Ovary (tissue), 9 donors: ENCODE data around the gene CENPC. TPM values are rescaled to one million over a fixed set of nuclear protein-coding genes. Genes with fewer than 3 reads are reported as not detected.

Source experiments
- DNase-seq, 5 donors: peaks; one replicate each; pipeline ENCODE4 v3.0.0-alpha.2; 2019 to 2020
- H3K27ac ChIP-seq, 2 donors: fragments of 200-600 bp; one replicate each; pipeline versions ENCODE4 v1.5.1 to v1.8.0; 2019 to 2022
- H3K27me3 ChIP-seq: fragments of 200-600 bp; one replicate; pipeline ENCODE4 v1.8.0; 2022
- H3K36me3 ChIP-seq: fragments of 200-600 bp; sonication (generic); one replicate; pipeline ENCODE4 v1.5.1; 2019
- H3K4me1 ChIP-seq: one replicate; pipeline ENCODE4 v1.8.1; 2013; ENCODE audit warnings: mild to moderate bottlenecking, moderate library complexity; ENCODE audit not compliant: insufficient read depth
- H3K4me3 ChIP-seq: fragments of 200-600 bp; sonication (generic); one replicate; pipeline ENCODE4 v1.5.1; 2017
- H3K9me3 ChIP-seq, 2 donors: fragments of 200-600 bp in 1 of 2; sonication (generic) in 1 of 2; one replicate each; pipeline versions ENCODE4 v1.5.1 to v1.8.1; 2013 to 2019; ENCODE audit warnings: mild to moderate bottlenecking in 1 of 2, moderate library complexity in 1 of 2
- EP300 ChIP-seq: sonication (generic); formaldehyde crosslinking; IDR thresholded peaks from one replicate; pipeline ENCODE4 v1.6.1; 2017; ENCODE audit warnings: antibody characterized with exemption
- POLR2A ChIP-seq: fragments of 450-650 bp; IDR thresholded peaks from one replicate; pipeline ENCODE4 v1.6.1; 2017; ENCODE audit warnings: antibody characterized with exemption, mild to moderate bottlenecking, moderate library complexity
- WGBS, 3 donors: extraction: QIAGEN DNeasy Blood & Tissue Kit in 1 of 3; methylation state at CpG; one replicate each; pipeline versions ENCODE4 v1.1.5 to v1.1.7; 2013 to 2017; 5-methylcytosine and 5-hydroxymethylcytosine counted together
- intact Hi-C, 4 donors: fragments of 100-400 bp; cut with DNase I; formaldehyde crosslinking; loops; one replicate each; pipeline versions ENCODE4 v1.11.0 to v1.15.1; 2022 to 2023
- polyA plus RNA-seq, 2 donors: library from polyadenylated mRNA; stranded (reverse); fragments of 200-250 nt in 1 of 2; fragments of 350-450 nt in 1 of 2; fragmentation: Illumina TruSeq in 1 of 2; extraction: RNeasy Lipid Tissue Mini Kit (QIAGEN cat#74804) in 1 of 2; gene quantifications; one replicate each; pipeline ENCODE4 v1.2.3, GENCODE V29; 2013 to 2014
- total RNA-seq, 7 donors: library from RNA; depleted of rRNA in 2 of 7; stranded (reverse); fragments of >200 nt in 2 of 7; fragmentation: NEBNext Ultra II Directional in 3 of 7; extraction: Animal tissue kit (Norgen Biotek cat#: 25700) in 3 of 7; gene quantifications; one replicate each; pipeline versions ENCODE4 v1.1.0 to v1.2.4, GENCODE V29; 2016 to 2023
- TF ChIP-seq, protein P1 (sequence below), 3 donors: fragments of 450-650 bp in 2 of 3; fragments of 200-600 bp in 1 of 3; IDR thresholded peaks; one replicate each; pipeline versions ENCODE4 v1.5.1 to v1.8.0; 2016 to 2022; ENCODE audit warnings: antibody characterized with exemption in 3 of 3, mild to moderate bottlenecking in 1 of 3
- donor health status: DM: no; HTN: no; CAD: no; lungs with moderate emphysema.
- donor health status: DM: no; HTN: no; CAD: no.
- donor health status: Bipolar disorder and iron deficiency.
- donor health status: DM: yes; HTN: yes; CAD: no.
- donor health status: DM: no; HTN: no; CAD: no.
- donor health status: DM: yes; HTN: yes; CAD: no.

CENPC gene
- total and polyA plus RNA-seq, 9 donors, result 9.8 to 46.7 (median 27.7) TPM

DNA sequence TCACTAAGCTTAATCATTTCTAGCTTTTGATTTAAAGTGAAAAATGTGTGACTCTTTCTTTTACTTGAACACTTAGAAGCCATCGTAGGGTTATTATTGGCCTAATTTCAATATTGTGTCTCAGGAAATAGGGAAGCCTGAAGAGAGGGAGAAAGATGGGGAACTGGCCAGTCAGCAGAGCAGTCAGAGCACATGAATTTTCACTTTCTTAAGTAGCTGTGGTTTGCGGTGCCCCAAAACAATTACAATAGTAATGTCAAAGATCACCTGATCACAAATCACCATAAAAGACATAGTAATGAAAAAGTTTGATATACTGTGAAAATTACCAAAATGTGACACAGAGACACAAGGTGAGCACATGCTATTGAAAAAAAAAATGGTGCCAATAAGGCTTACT lies 45.5 kb downstream of the CENPC start:
- Histone ChIP-seq H3K27ac (no peak overlapping the region), H3K4me3 (no peak overlapping the region), H3K4me1 (no peaks in the 10 kb centered on the region), H3K36me3 (no peaks in the 10 kb centered on the region), H3K9me3 (no peaks in the 10 kb centered on the region), H3K27me3 (no peaks in the 10 kb centered on the region)
- TF ChIP-seq EP300, result no peak
- TF ChIP-seq POLR2A, result no peak
- TF ChIP-seq, protein P1, sequence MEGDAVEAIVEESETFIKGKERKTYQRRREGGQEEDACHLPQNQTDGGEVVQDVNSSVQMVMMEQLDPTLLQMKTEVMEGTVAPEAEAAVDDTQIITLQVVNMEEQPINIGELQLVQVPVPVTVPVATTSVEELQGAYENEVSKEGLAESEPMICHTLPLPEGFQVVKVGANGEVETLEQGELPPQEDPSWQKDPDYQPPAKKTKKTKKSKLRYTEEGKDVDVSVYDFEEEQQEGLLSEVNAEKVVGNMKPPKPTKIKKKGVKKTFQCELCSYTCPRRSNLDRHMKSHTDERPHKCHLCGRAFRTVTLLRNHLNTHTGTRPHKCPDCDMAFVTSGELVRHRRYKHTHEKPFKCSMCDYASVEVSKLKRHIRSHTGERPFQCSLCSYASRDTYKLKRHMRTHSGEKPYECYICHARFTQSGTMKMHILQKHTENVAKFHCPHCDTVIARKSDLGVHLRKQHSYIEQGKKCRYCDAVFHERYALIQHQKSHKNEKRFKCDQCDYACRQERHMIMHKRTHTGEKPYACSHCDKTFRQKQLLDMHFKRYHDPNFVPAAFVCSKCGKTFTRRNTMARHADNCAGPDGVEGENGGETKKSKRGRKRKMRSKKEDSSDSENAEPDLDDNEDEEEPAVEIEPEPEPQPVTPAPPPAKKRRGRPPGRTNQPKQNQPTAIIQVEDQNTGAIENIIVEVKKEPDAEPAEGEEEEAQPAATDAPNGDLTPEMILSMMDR (IDR thresholded peaks at IDR 0.05), result no peak
- DNase-seq, result no peak
- intact Hi-C loops, result no loop called here
- whole genome bisulfite sequencing, 3 donors, result 89 to 93% (median 92%) methylated on average over 2 of the region's 2 CpGs

DNA sequence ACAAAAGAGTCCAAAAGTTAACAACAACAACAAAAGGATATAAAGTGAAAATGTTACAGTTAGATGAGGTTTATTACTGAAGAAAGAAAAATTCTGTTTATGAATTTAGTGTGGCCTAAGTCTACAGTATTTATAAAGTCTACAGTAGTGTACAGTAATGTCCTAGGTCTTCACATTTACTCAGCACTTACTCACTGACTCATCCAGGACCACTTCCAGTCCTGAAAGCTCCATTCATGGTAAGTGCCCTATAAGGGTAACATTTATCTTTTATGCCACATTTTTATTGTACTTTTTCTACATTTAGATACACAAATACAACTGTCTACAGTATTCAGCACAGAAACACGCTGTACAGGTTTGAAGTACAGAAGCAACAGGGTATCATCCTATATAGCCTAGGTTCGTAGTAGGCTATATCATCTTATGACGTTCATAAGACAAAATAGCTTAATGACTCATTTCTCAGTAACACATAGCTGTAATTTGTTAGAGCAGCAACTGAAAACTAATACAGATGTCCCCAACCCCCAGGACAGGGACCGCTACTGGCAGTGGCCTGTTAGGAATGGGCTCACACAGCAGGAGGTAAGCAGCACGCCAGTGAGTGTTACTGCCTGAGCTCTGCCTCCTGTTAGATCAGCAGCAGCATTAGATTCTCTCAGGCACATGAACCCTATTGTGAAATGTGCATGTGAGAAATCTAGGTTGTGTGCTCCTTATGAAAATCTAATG lies 61.3 kb downstream of the CENPC start:
- Histone ChIP-seq H3K27me3 (no peaks in the 10 kb centered on the region), H3K36me3 (no peaks in the 10 kb centered on the region), H3K27ac (no peak overlapping the region), H3K9me3 (peaks cover 0 to 2% of the 10 kb centered on the region in 2 donors), H3K4me3 (no peak overlapping the region), H3K4me1 (no peaks in the 10 kb centered on the region)
- intact Hi-C loops, result no loop called here
- 94 to 98% (median 94%) methylated on average over 5 of the region's 5 CpGs for WGBS, 3 donors
- TF ChIP-seq EP300, result no peak
- TF ChIP-seq POLR2A, result no peak
- TF ChIP-seq, protein P1 (IDR thresholded peaks at IDR 0.05), result no peak
- DNase-seq, result no peak

DNA sequence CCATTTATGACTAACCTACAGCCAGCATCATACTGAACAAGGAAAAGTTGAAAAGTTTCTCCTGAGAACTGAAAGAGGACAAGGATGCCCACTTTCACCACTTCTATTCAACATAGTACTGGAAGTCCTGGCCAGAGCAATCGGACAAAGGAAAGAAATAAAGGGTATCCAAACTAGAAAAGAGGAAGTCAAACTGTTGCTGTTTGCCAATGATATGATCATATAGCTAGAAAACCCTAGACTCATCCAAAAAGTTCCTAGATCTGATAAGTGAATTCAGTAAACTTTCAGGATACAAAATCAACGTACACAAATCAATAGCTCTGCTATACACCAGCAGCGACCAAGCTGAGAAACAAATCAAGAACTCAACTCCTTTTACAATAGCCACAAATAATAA lies 64.5 kb downstream of the CENPC start:
- intact Hi-C loops, result no loop called here
- no peaks in the 10 kb centered on the region for H3K4me1 ChIP-seq
- no peak overlapping the region for H3K27ac ChIP-seq
- no peaks in the 10 kb centered on the region for H3K27me3 ChIP-seq
- TF ChIP-seq EP300 (no peak), POLR2A (no peak)
- TF ChIP-seq, protein P1 (IDR thresholded peaks at IDR 0.05), result no peak
- 95 to 98% (median 97%) methylated on average over 3 of the region's 3 CpGs for WGBS, 3 donors
- peaks cover 0 to 2% of the 10 kb centered on the region in 2 donors for H3K9me3 ChIP-seq
- H3K36me3 ChIP-seq, result no peaks in the 10 kb centered on the region
- H3K4me3 ChIP-seq, result no peak overlapping the region
- DNase-seq, result no peak

DNA sequence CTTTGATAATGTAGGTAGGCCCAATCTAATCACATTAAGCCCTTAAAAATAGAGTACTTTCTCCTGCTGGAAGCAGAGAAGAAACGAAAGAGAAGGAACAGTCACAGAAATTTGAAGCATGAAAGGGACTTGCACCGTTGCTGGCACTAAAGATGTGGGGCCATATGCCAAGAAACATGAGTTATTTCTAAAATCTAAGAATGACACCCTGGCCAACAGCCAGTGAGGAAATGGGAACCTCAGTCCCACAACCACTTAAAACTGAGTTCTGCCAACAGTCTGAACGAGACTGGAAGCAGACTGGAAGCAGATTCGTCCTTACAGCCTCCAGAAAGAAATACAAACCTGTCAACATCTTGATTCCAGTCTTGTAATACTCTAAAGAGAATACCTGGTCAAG lies 70.1 kb downstream of the CENPC start:
- intact Hi-C loops, result no loop called here
- TF ChIP-seq POLR2A, result no peak
- TF ChIP-seq, protein P1 (IDR thresholded peaks at IDR 0.05), result no peak
- Histone ChIP-seq H3K27me3 (no peaks in the 10 kb centered on the region), H3K36me3 (no peaks in the 10 kb centered on the region), H3K27ac (no peak overlapping the region), H3K4me3 (no peak overlapping the region), H3K9me3 (no peaks in the 10 kb centered on the region), H3K4me1 (no peaks in the 10 kb centered on the region)
- 79 to 90% (median 82%) methylated on average over 4 of the region's 4 CpGs for WGBS, 3 donors
- DNase-seq, result no peak
